GM21447 (cell line): ENCODE data around the gene OR5AL1.
"Not testable (repeated sequence)": the region's sequence is repeated elsewhere in the genome, so short reads cannot be mapped to it uniquely, and the experiment has no call there.

Experiments used
- ATAC-seq: cut with Tn5 transposase; IDR thresholded peaks from one replicate; pipeline ENCODE4 v1.9.1; 2021; ENCODE audit not compliant: unreplicated experiment

The OR5AL1 gene

GRCh38 chr11:56412396-56412795, at the start of gene OR5AL1:
Gene OR5AL1, plus strand, starts transcription at chr11:56412696.
- ATAC-seq, result no peak

- ATAC-seq, result no peak
These were observed 37.2 kb upstream of the OR5AL1 start, which contains the start of gene OR8U1 for GRCh38 chr11:56375324-56375723. Gene OR8U1, plus strand, starts transcription at chr11:56375624. Its CDS starts 0 bp downstream, at chr11:56375624.

GRCh38 chr11:56380120-56380519, 32.4 kb upstream of the OR5AL1 start:
- ATAC-seq, result no peak

GRCh38 chr11:56394381-56394780, 18.1 kb upstream of the OR5AL1 start:
- ATAC-seq, result no peak

GRCh38 chr11:56396047-56396446, 16.4 kb upstream of the OR5AL1 start:
- ATAC-seq, result no peak

GRCh38 chr11:56401858-56402461, 10.5 kb upstream of the OR5AL1 start:
- ATAC-seq, result not testable (repeated sequence)

- ATAC-seq, result no peak
These were observed 8.1 kb upstream of the OR5AL1 start for GRCh38 chr11:56404393-56404792.

- ATAC-seq, result no peak
These were observed 1.7 kb upstream of the OR5AL1 start for GRCh38 chr11:56410801-56411200.

- no peak for ATAC-seq
These were observed 41.0 kb downstream of the OR5AL1 start for GRCh38 chr11:56453521-56453920.

- no peak for ATAC-seq
These were observed 44.6 kb downstream of the OR5AL1 start for GRCh38 chr11:56457076-56457475.
